MV-4-11 (cell line): ENCODE data around the gene C5orf58.
A peak's percentile ranks its signal among the peaks of the same experiment; 100 is the strongest.

Source experiments
- DNase-seq: peaks from one replicate; lab custom pipeline; 2025; lab: John Stamatoyannopoulos, UW

The C5orf58 gene

GRCh38 chr5:170280011-170280493 lies 47.3 kb downstream of the C5orf58 start:
- DNase-seq = no peak

- no peak for DNase-seq
Observed at GRCh38 chr5:170283296-170283695, 50.5 kb downstream of the C5orf58 start.

- no peak for DNase-seq
Observed at GRCh38 chr5:170284231-170284630, 51.4 kb downstream of the C5orf58 start.

GRCh38 chr5:170285181-170285580 lies 52.4 kb downstream of the C5orf58 start:
- no peak for DNase-seq

GRCh38 chr5:170286386-170286925 lies 53.7 kb downstream of the C5orf58 start:
- no peak for DNase-seq

GRCh38 chr5:170287532-170287931 lies 54.7 kb downstream of the C5orf58 start:
- peak; percentile 97 for DNase-seq

GRCh38 chr5:170288151-170288550 lies 55.4 kb downstream of the C5orf58 start:
- no peak for DNase-seq

GRCh38 chr5:170288551-170288950 lies 55.8 kb downstream of the C5orf58 start:
- DNase-seq = no peak

- no peak for DNase-seq
Observed at GRCh38 chr5:170289121-170289520, 56.3 kb downstream of the C5orf58 start.

GRCh38 chr5:170289764-170290163 lies 57.0 kb downstream of the C5orf58 start:
- peak; percentile 84 for DNase-seq

- DNase-seq = peak; percentile 91
Observed at GRCh38 chr5:170290498-170290897, 57.7 kb downstream of the C5orf58 start.

GRCh38 chr5:170292179-170293104 lies 59.7 kb downstream of the C5orf58 start:
- DNase-seq = no peak

- DNase-seq = peak; percentile 99
Observed at GRCh38 chr5:170293273-170293672, 60.5 kb downstream of the C5orf58 start.

GRCh38 chr5:170294057-170294456 lies 61.3 kb downstream of the C5orf58 start:
- no peak for DNase-seq

GRCh38 chr5:170294556-170294955 lies 61.8 kb downstream of the C5orf58 start:
- DNase-seq = no peak
